Erythroblast (primary cell): ENCODE measurements around the gene GNAZ.

Experiments
- GATA1 ChIP-seq: IDR thresholded peaks from 2 replicates; pipeline ENCODE4 v1.6.1; 2011; ENCODE audit warnings: low read depth, mild to moderate bottlenecking, control low read depth, low read length, moderate library complexity
- POLR2A ChIP-seq: IDR thresholded peaks from 2 replicates; pipeline ENCODE4 v1.6.1; 2011; ENCODE audit warnings: mild to moderate bottlenecking, low read length

DNA sequence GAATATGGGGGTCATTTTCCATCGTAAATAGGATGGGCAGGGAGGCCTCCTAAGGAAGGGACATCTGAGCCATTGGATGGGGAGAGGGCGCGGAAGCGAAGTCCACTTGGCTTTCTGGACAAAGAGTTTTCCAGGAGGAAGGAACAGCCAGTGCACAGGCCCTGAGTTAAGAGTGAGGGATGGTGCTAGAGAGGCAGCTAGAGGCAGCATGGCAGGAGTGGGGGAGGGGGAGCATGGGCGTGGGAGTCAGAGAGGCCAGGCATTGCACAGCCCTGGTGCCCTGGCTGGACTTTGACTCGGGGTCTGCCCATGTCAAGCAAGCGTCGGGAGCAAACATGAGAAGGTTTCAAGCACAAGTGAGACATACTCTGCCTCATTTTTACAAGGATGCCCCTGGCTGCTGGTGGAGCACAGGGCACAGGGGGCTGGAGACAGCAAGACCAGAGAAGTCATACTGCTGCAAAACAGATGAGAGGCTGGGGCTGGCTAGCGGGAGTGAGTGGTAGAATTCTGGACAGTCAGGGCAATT, 9.0 kb downstream of the GNAZ start:
- no peak for TF ChIP-seq POLR2A
- no peak for TF ChIP-seq GATA1
